ENCODE results near the gene INCA1.

INCA1 gene

DNA sequence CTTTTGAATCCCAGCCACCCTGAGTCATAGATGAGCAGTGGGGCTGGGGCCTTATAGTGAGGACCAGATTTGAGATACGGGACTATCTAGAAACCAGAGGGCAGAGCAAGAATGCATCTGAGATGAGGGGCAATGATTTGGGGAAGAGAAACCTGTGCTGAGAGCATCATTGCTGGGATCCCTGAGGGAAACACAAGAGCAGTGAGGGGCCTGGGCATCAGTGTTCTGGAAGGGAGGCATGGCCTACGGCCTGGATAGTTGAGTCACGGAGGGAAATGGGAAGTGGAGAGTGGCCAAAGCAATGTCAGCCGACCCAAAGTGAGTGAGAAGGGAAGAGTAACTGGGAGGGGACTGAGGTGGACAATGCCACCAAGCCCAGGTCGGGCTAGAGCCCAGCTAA, 15.0 kb downstream of the INCA1 start:
- Histone ChIP-seq H3K36me3 (ENCODE audit: control insufficient read depth, insufficient read depth, low read length) (peaks cover 32% of the 10 kb centered on the region), H3K27me3 (replicated peaks; ENCODE audit: control insufficient read depth, insufficient read depth, low read length) (no peaks in the 10 kb centered on the region), H3K4me3 (replicated peaks; ENCODE audit: low read depth, low read length) (no peak overlapping the region)
- TF ChIP-seq, protein P1, sequence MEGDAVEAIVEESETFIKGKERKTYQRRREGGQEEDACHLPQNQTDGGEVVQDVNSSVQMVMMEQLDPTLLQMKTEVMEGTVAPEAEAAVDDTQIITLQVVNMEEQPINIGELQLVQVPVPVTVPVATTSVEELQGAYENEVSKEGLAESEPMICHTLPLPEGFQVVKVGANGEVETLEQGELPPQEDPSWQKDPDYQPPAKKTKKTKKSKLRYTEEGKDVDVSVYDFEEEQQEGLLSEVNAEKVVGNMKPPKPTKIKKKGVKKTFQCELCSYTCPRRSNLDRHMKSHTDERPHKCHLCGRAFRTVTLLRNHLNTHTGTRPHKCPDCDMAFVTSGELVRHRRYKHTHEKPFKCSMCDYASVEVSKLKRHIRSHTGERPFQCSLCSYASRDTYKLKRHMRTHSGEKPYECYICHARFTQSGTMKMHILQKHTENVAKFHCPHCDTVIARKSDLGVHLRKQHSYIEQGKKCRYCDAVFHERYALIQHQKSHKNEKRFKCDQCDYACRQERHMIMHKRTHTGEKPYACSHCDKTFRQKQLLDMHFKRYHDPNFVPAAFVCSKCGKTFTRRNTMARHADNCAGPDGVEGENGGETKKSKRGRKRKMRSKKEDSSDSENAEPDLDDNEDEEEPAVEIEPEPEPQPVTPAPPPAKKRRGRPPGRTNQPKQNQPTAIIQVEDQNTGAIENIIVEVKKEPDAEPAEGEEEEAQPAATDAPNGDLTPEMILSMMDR (IDR thresholded peaks at IDR 0.05; ENCODE audit: insufficient read depth, low read length, poor library complexity, severe bottlenecking): no peak
- no peak for DNase-seq (ENCODE audit: extremely low read depth, insufficient read length)

- DNase-seq (ENCODE audit: extremely low read depth, insufficient read length): no peak
- peaks cover 36% of the 10 kb centered on the region for H3K36me3 ChIP-seq (ENCODE audit: control insufficient read depth, insufficient read depth, low read length)
- H3K4me3 ChIP-seq (replicated peaks; ENCODE audit: low read depth, low read length): no peak overlapping the region
Measured at GRCh38 chr17:4980644-4981216, 16.6 kb downstream of the INCA1 start.

DNA sequence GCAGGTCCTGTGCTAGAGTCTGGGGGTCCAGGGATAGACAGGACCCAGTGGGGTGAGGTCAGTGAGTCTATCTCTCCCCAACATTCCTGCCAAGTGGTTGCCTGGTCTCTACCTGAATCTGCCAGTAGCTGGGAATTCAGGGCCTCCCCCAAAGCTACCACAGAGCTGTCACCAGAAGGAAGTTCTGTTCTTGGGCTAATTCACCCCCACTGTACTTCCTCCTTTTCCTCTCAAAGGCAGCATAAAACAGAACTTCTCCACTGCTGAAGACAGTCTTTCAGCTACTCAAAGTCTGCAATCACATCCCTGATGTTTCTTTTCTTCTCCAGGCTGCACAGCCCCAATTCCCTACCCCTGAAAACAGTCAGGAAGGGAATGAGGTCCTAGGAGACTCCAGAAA, 18.6 kb downstream of the INCA1 start:
- DNase-seq (ENCODE audit: extremely low read depth, insufficient read length): no peak
- TF ChIP-seq, protein P1 (IDR thresholded peaks at IDR 0.05; ENCODE audit: insufficient read depth, low read length, poor library complexity, severe bottlenecking): no peak
- no peak overlapping the region for H3K4me3 ChIP-seq (replicated peaks; ENCODE audit: low read depth, low read length)
- H3K27me3 ChIP-seq (replicated peaks; ENCODE audit: control insufficient read depth, insufficient read depth, low read length): no peaks in the 10 kb centered on the region
- peaks cover 42% of the 10 kb centered on the region for H3K36me3 ChIP-seq (ENCODE audit: control insufficient read depth, insufficient read depth, low read length)

More at GRCh38 chr17:4980644-4981216, 16.6 kb downstream of the INCA1 start:
- H3K27me3 ChIP-seq (replicated peaks; ENCODE audit: control insufficient read depth, insufficient read depth, low read length): no peaks in the 10 kb centered on the region
- TF ChIP-seq, protein P1 (IDR thresholded peaks at IDR 0.05; ENCODE audit: insufficient read depth, low read length, poor library complexity, severe bottlenecking): peak; percentile 63

DNA sequence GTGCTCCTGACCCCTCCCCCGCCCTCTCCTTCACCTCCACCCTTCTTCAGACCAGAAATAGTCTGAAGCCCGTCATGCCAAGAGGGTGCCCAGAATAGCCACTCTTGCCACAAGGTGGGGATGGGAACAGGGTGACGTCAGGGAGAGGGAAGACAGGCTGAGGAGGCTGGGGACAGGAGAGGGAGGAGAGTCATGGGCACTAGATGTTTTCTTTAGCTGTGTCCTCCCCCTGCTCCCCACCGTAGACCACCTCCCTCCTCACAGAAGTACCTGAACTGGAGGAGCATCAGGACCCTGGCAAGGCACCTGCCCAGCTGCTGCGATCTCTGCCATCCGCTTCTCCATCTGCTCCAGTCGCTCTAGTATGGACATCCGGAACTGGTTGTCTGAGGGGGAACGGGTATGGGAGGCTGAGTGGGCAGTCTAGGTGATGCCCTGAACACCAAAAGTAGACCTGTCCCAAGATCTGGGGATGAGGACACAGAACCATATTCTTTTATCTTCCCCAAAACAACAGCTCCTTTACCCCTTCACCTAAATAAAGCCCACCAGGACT, 23.1 kb downstream of the INCA1 start:
- TF ChIP-seq, protein P1 (IDR thresholded peaks at IDR 0.05; ENCODE audit: insufficient read depth, low read length, poor library complexity, severe bottlenecking): no peak
- H3K27me3 ChIP-seq (replicated peaks; ENCODE audit: control insufficient read depth, insufficient read depth, low read length): no peaks in the 10 kb centered on the region
- H3K36me3 ChIP-seq (ENCODE audit: control insufficient read depth, insufficient read depth, low read length): peaks cover 51% of the 10 kb centered on the region
- H3K4me3 ChIP-seq (replicated peaks; ENCODE audit: low read depth, low read length): no peak overlapping the region
- no peak for DNase-seq (ENCODE audit: extremely low read depth, insufficient read length)

- Histone ChIP-seq H3K27me3 (replicated peaks; ENCODE audit: control insufficient read depth, insufficient read depth, low read length) (no peaks in the 10 kb centered on the region), H3K4me3 (replicated peaks; ENCODE audit: low read depth, low read length) (no peak overlapping the region), H3K36me3 (ENCODE audit: control insufficient read depth, insufficient read depth, low read length) (peaks cover 48% of the 10 kb centered on the region)
- no peak for DNase-seq (ENCODE audit: extremely low read depth, insufficient read length)
- TF ChIP-seq, protein P1 (IDR thresholded peaks at IDR 0.05; ENCODE audit: insufficient read depth, low read length, poor library complexity, severe bottlenecking): no peak
Measured at GRCh38 chr17:4973256-4974114, 23.8 kb downstream of the INCA1 start.

Data from GM06990 (cell line).